Endometrium (tissue), 2 donors: ENCODE measurements around the gene EIF3A.
"Not testable (repeated sequence)": the region's sequence is repeated elsewhere in the genome, so short reads cannot be mapped to it uniquely, and the experiment has no call there.

Experiments used
- FAIRE-seq: peaks from 2 replicates; lab custom pipeline; 2012; peaks lifted over from hg19 to GRCh38; lab: Jason Lieb, UNC
- donor health status: control.
- donor health status: control.

EIF3A gene

DNA sequence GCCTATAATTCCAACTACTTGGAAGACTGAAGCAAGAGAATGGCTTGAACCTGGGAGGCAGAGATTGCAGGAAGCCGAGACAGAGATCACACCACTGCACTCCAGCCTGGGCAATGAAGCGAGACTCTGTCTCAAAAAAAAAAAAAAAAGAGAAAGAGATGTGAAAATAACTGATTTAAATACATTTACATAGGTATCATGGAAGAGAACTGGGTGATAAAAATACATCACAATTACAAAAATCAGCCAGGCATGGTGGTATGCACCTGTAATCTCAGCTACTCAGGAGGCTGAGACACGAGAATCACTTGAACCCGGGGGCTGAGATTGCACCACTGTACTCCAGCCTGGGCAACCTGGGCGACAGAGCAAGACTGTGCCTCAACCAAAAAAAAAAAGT, 31.3 kb downstream of the EIF3A start:
- no peak for FAIRE-seq

DNA sequence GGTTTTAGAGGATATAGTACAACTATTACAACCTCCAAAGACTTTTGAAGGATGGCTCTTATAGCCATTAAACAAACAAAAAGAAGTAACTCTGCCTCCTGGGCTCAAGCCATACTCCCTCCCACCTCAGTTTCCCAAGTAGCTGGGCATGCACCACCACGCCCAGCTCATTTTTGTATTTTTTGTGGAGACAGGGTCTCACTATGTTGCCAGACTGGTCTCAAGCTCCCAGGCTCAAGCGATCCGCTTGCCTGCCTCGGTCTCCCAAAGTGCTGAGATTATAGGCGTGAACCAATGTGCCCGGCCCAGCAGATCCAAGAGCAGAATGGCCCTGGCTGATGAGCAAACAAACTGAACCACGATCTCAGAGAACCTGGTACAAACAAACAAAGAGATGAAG, 35.1 kb downstream of the EIF3A start:
- no peak for FAIRE-seq

DNA sequence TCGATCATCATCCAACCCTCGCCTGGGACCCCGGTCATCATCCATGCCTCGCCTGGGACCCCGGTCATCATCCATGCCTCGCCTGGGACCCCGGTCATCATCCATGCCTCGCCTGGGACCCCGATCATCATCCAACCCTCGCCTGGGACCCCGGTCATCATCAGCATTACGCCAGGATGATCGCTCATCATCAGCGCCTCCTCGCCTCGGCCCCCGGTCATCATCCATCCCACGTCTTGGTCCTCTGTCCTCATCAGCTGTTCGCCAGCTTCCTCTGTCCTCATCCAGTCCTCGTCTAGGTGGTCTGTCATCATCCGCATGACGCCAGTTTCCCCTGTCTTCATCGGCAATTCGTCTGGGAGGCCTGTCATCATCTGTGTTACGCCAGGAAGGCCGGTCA, 38.4 kb downstream of the EIF3A start:
- FAIRE-seq: no peak

DNA sequence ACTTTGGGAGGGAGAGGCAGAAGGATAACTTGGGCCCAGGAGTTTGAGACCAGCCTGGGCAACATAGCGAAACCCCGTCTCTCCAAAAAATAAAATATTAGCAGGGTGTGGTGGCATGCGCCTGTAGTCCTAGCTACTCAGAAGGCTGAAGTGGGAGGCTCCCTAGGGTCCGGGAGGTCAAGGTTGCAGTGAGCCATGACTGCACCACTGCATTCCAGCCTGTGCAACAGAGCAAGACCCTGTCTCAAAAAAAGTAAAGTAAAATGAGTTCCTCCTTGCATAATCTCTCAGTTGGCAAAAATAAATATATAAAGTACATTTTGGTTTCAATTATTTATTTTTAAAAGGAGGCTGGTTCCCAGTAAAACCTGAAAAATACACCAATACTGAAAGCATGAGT, 39.3 kb downstream of the EIF3A start:
- no peak for FAIRE-seq

DNA sequence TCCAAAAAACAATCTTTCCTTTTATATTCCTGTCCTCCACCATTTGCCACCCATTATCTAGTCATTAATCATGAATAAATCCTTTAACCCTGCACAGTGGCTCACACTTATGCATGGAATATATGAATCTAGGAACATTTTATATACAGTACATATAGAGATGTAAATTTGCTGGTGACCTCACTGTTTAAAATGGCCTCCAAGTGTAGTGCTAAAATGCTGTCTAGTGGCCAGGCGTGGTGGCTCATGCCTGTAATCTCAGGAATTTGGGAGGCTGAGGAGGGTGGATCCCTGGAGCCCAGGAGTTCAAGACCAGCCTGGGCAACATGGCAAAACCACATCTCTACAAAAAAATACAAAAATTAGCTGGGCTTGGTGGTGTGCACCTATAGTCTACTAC, 41.5 kb downstream of the EIF3A start:
- FAIRE-seq: no peak

DNA sequence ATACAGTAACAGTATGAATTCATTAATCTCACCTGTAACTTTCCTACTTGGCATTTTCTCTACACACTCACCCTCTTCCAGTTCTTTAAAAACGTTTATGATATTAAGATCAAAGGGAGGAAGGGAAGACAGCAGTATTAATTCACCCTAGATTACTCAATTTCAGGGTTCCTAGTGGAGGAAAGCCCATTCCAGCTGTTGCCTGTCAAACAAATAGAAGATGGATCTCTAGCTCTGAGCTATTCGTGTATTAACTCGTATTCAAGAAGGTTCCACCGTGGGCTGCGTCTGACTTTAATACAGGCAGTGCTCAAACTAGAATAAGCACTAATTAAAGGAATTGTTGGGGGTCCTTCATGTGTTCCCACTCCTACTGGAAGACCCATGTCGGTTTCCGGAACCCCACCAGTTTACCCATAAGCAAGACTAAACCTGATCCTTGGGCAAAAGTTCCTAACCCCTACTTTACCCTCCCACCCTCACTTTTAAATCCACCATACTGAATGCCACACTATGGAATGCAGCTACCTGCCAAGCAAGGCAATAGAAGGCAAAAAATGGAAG, 49.0 kb downstream of the EIF3A start:
- no peak for FAIRE-seq

DNA sequence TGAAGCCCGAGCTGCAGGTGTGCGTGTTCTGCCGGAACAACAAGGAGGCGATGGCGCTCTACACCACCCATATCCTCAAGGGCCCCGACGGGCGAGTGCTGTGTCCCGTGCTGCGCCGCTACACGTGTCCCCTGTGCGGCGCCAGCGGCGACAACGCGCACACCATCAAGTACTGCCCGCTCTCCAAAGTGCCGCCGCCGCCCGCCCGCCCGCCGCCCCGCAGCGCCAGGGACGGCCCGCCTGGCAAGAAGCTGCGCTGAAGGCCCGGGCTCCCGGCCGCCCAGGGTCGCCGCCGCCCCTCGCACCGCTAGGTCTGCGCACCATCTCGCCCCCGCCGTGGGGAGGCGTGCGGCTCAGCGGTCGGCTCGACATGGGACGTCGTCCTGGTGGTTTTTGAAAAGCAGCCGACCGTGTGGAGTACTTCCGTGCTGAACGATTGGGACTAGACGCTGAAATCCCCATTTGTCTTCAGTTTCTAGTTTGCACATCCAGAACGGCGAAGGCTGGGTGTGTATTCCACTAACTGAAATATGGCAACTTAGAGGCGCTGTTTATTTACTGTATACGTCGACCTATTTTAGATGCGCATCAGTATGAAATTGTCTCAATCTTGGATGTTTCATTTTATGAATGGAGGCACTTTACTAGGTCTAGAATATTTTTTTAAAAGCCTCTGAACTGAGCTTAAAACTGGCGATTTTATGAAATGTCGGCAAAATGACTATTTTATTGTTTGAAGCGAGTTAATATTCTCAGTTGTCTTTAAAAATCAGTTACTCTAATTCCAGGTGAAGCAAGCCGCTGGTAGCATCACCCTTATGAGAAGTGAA, 50.0 kb downstream of the EIF3A start:
- no peak for FAIRE-seq

DNA sequence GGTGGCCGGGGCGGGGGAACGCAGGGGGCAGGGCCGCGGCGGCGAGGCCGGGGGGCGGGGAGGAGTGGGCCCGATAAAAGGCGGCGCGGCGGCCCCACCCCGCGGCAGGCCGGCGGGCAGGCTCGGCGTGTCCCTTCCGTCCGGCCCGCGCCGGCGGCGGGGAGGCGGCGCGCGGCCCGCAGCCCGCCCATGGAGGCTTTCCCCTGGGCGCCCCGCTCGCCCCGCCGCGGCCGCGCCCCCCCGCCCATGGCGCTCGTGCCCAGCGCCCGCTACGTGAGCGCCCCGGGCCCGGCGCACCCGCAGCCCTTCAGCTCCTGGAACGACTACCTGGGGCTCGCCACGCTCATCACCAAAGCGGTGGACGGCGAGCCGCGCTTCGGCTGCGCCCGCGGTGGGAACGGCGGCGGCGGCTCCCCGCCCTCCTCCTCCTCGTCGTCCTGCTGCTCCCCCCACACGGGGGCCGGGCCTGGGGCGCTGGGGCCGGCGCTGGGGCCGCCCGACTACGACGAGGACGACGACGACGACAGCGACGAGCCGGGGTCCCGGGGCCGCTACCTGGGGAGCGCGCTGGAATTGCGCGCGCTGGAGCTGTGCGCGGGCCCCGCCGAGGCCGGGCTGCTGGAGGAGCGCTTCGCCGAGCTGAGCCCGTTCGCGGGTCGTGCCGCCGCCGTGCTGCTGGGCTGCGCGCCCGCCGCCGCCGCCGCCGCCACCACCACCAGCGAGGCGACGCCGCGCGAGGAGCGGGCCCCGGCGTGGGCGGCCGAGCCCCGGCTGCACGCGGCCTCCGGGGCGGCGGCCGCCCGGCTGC, 50.8 kb downstream of the EIF3A start, which contains the start of gene NANOS1:
Gene NANOS1 (plus strand): TSS at position 102 of the 808 bp plus-strand sequence. CDS start 88 bp downstream, at position 190.
- FAIRE-seq: no peak

DNA sequence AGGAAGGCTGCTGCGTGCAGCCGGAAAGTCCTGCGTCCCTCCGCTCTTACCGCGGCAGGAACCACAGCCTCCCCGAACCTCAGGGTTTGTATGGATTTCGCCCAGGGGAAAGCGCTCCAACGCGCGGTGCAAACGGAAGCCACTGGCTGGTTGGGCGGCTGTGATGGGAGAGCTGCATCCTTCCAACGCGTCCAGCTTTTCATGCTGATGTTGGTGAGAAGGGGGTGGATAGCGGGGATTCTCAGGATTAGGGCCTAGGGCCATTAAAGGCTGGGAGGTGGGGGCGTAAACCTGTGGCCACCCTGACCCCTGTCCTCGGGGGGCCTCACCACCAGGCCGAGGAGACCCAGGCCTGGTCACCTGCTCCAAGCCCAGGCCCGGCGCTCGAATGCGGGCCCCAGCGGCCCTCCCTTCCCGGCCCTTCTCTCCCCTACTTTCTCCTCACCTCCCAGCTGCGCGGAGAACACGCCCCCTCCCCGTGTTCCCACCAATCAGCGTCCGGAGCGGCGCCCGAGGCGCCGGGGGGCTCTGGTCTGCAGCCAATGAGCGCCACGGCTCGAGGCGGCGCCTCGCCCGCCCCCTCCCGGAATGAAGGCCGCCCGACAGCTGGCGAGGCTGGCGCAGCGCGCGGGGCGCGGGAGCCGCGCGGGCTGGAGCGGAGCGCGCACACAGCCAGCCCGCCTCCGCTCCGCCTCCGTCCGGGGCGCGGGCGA, 51.6 kb downstream of the EIF3A start:
- no peak for FAIRE-seq

DNA sequence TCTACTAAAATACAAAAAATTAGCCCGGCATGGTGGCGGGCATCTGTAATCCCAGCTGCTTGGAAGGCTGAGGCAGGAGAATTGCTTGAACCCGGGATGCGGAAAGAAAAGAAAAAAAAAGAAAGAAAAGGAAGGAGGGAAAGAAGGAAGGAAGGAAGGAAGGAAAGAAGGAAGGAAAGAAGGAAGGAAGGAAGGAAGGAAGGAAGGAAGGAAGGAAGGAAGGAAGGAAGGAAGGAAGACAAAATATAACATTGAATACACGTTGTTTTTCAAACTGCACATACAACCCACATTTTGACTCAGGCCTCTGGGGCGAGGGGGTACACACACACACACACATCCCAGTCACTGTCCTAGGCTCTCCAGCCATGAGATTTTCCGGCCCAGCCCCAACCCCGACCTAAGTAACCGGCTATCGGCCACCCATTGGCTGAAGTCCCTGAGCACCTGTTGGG, 52.1 kb downstream of the EIF3A start:
- FAIRE-seq: not testable (repeated sequence)

DNA sequence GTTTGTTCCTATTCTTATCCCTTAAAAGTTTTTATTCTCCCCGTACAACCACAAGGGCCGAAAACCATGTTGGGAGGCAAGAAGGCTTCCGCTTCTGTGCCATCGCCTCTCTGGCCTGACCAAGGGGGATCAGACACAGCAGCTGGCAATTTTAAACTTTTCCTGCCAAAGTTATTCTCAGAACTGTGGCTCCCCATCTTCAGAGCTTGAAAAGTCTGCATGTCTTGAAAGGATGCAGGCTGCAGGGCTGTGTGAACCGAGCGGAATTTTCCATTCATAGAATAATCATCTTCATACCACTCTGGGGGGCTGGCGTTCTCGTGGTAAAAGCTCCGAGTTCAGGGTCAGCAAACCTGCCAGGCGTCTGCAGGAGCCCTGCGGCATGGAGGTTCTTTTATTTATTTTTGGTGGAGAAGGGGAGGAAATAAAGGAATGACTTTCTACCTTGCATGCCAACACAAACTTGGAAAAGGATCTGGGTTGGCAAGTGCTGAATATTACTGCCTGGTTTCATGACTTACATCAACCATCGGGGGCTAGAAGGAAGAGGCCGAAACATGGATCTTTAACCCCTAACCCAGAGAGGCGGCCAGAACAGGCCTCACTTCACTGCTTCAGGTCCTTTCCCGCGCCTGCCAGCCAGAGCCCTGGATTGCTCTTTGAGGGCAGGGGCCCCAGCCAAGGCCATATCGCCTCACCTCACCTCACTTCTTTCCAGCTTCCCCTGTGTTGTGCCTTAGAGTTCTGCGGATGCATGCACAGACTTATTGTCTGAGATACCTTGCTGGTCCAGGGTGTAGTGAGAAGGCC, 54.1 kb downstream of the EIF3A start:
- no peak for FAIRE-seq

DNA sequence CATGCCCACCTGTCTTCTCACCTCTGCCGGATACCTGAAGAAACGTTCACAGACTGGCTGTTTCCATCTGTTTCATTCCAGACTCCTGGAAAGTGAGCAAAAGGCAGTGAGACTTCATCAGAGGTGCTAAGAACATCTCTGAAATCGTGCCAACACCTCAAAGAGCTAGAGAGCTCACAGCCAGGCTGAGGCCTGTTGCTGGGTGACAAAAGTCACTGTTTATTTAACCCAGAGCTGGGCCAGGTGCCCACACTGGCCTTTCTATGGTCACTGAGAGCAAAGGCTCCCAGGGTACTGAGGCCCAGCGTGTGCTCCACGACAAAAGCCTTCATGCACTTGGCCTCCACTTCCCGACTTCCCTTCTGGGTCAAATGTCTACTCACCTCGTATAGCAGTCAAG, 54.8 kb downstream of the EIF3A start:
- FAIRE-seq: no peak

DNA sequence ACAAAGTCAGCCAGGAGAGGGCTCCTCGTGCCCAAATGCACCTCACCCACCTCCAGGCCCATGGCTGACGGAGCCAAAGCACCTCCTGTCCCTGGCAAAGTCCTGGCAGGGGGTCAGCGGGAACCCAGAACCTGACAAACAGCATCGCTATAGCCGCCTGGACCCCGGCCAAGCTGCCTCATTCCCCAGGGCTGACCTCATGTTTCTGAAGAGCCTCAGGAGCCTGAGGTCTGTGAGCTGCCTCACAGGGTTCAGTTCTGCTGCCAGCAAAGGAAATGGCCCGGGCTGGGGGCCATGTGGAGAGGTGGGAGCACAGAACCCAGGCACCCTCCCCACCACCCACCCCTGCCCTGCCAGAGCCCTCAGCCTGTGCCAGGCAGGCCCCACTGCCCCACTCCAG, 55.3 kb downstream of the EIF3A start:
- FAIRE-seq: no peak

DNA sequence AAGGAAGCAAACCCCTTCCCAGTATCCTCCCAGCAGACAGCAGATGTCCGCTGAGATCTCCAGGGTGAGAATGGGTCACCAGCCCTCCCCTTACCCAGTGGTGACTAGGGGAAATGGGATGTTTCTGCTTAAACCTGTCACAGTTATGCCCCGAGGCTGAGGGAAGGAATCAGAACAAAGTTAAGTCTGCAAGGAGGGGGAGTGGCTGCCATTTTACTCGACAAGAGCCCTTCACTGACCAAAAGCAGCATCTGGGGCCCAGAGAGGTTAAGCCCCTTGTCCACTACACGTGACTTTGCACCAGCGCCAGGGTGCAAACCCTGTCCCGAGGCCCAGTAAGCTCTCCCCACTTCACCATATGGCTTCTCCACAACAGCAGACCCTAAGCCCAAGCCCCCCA, 55.7 kb downstream of the EIF3A start:
- no peak for FAIRE-seq

DNA sequence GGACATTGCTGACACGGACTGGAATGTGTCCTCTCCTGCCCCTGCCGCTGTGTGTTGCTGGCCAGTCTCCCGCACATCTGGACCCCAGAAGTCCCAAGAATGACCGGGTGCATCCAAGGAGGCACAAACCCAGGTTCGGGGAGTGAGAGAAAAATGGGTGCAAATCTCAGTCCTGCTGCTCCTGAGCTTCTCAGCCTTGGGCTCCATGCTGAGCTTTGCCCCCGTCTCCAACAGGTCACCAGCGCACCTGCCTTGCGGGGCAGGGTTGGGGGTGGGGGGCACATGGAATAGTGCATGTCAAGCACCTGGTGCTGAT, 57.1 kb downstream of the EIF3A start:
- no peak for FAIRE-seq

DNA sequence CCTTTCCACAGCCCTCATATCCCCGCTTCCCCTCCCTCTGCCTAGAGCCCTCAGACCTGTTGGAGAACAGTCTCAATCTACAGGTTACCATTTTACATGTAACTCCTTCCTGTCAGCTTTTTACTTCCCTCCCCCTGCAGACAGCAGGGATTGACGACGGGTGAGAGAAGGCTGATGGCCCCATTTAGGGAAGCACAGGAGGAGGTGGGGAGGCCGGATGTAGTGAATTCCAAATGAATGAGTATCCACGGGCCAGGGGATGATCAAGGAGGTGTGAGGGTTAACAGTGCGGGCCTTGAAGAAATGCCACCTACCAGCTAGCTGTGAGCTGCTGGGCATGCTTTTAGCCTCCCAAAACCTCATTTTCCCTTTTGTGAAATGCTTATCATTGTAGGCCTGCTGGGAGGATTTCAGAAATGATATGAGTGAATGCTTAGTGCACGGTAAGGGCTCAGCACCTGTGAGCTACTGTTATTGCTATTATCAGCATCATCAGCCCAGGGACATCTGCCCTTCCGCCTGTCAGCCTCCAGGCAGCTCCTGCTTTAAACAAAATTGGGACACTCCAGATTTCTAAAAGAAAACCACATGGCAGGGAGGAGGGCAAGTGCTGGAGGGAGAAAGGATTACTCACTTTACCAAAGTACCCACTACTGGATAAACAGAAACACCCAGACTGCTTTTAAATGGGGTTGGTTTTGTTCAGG, 57.6 kb downstream of the EIF3A start:
- FAIRE-seq: no peak

DNA sequence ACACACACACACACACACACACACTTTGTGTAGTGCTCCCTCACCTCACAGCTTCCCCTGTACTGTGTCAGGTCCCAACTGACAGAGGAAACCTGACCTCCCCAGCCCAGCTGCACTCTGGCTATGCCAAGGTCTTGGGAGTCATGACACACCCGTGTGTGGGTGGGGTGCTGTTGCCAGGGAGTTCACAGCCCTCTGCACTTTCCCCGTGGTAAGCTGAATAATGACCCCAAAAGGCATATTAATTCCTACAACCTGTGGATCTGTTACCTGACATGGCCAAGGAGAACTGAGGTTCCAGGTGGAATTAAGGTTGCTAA, 60.0 kb downstream of the EIF3A start:
- no peak for FAIRE-seq

DNA sequence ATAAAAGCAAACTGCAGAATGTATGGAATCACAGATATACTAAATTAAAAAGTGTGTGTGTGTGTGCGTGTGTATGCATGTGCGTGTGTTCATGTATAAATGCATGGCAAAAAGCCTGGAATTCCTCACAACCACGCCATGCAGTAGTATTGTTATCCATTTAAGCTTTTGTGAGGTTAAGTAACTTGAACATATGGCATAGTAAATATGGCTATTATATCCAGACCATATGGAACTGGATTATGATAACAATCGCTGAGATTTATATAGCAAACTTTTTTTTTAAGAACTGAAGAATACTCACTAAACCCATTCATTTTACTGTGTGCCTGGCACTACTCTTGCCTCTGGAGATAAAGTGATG, 73.4 kb downstream of the EIF3A start:
- FAIRE-seq: no peak

DNA sequence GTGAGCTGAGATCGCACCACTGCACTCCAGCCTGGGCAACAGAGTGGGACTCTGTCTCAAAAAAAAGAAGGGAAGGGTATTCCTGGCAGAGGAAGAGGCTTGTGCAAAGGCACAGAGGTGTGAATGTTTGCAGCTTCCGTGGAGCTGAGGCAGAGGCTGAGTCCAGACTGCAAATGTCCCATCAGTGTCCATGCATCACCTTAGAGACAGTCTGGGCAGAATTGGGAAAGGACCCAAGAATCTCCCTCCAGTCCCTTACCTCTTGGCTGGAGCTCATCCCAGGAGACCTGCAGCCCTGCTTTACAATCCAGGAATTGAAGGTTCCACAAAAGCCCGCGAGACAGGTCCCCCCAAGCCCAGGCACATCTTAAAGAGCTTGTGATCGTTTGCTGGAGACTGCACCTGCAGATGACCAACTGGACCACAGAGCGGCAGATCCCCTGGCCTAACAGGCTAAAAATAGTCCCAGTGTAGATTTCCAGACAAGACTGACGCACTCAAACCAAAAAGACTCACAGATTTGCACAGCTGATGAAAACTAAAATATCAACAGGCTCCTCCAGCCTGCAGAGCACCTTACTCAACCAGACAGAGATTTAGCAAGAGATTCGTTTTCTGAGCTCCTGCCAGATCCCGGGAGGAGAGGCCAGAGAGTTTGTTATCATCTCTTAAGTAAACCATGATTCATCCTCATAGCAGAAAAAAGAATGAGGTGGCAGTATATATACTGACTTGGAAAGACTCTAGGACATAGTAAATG, 74.0 kb downstream of the EIF3A start:
- FAIRE-seq: no peak

DNA sequence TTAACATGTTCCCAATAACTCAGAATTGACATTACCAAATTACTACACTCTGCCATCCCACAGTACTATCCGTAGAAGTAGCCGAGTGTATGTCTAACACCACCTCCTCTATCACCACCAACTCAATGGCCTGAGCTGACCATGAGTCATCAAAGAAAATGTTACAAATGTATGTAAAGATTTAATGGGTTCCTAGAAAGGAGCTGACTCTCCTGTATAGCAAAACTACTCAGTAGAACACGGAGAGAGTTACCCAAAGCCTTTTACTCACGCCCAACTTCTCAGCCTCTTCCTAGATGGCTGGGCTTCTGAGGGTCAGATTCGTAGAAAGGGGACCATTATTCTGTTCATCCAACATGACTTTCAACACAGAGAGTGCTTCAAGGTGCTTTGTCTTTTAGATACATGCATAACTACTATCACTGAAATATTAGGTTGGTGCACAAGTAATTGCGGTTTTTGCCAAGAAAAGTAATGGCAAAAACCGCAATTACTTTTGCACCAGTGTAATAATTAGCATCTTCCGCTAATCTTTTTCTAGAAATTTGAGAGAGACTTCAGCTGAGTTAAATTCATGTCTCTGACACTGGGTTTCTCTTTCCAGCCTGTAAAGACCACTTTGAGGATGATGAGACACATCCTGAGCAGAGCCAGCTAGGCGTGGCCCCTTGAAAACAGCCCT, 75.1 kb downstream of the EIF3A start:
- no peak for FAIRE-seq
